SK-MEL-5 (cell line): Measurements from ENCODE around the gene ZNF775. TPM values are rescaled to one million over a fixed set of nuclear protein-coding genes. Genes with fewer than 3 reads are reported as not detected.
A peak's percentile ranks its signal among the peaks of the same experiment; 100 is the strongest.

Experiments used
- DNase-seq: peaks from one replicate; pipeline ENCODE4 v3.0.0-alpha.2; 2016; ENCODE audit warnings: low read depth, low spot score
- in situ Hi-C: cut with HindIII; loops from 2 replicates; pipeline ENCODE4 v1.10.0; 2016; ENCODE audit warnings: low sequenced_read_pairs, high pct_unique_total_duplicates, low pct_unique_long_range_greater_than_20kb
- total RNA-seq: library from RNA; depleted of rRNA; stranded (reverse); fragments of >200 nt; shearing (Covaris generic); gene quantifications from 2 replicates; pipeline ENCODE4 v1.2.3, GENCODE V29; 2014

Gene ZNF775
- total RNA-seq, 1 experiment from 2014 or later, result 10.4 TPM

- in situ Hi-C loops, result no loop called here
- DNase-seq, result no peak
These were observed 17.1 kb upstream of the ZNF775 start for GRCh38 chr7:150361807-150362621.

GRCh38 chr7:150363370-150363769, 15.8 kb upstream of the ZNF775 start:
- DNase-seq, result no peak
- in situ Hi-C loops, result no loop called here

- DNase-seq, result no peak
- in situ Hi-C loops, result no loop called here
These were observed 15.3 kb upstream of the ZNF775 start for GRCh38 chr7:150363872-150364271.

GRCh38 chr7:150365194-150365593, 13.9 kb upstream of the ZNF775 start:
- no peak for DNase-seq
- in situ Hi-C loops, result no loop called here

GRCh38 chr7:150365673-150366398, 13.3 kb upstream of the ZNF775 start:
- no peak for DNase-seq
- in situ Hi-C loops, result no loop called here

- in situ Hi-C loops, result no loop called here
- DNase-seq, result no peak
These were observed 11.4 kb upstream of the ZNF775 start for GRCh38 chr7:150367677-150368095.

GRCh38 chr7:150368096-150368883, 10.8 kb upstream of the ZNF775 start, which contains the start of gene REPIN1:
Gene REPIN1, plus strand, starts transcription at chr7:150368822. Its CDS starts 890 bp downstream, at chr7:150369712.
- peak; percentile 88 for DNase-seq
- in situ Hi-C loops, result no loop called here

GRCh38 chr7:150368884-150369747, 10.0 kb upstream of the ZNF775 start:
- in situ Hi-C loops, result no loop called here
- peak; percentile 62 for DNase-seq

- in situ Hi-C loops, result no loop called here
These were observed 9.2 kb upstream of the ZNF775 start for GRCh38 chr7:150369748-150370501.

GRCh38 chr7:150370612-150371071, 8.5 kb upstream of the ZNF775 start:
- DNase-seq, result no peak
- in situ Hi-C loops, result no loop called here

More at GRCh38 chr7:150369748-150370501, 9.2 kb upstream of the ZNF775 start:
- DNase-seq, result no peak

- no peak for DNase-seq
- in situ Hi-C loops, result no loop called here
These were observed 7.8 kb upstream of the ZNF775 start for GRCh38 chr7:150371131-150371995.

GRCh38 chr7:150371996-150372270, 7.2 kb upstream of the ZNF775 start:
- in situ Hi-C loops, result no loop called here
- DNase-seq, result no peak

- DNase-seq, result no peak
- in situ Hi-C loops, result no loop called here
These were observed 6.7 kb upstream of the ZNF775 start for GRCh38 chr7:150372271-150373048.

GRCh38 chr7:150373049-150373801, 5.9 kb upstream of the ZNF775 start:
- DNase-seq, result no peak
- in situ Hi-C loops, result no loop called here
